Keratinocyte (primary cell): ENCODE results near the gene FES.

ENCODE experiments used
- CTCF ChIP-seq, 3 experiments: IDR thresholded peaks in 1 of 3; conservative IDR thresholded peaks in 1 of 3; optimal IDR thresholded peaks in 1 of 3; 2 replicates in 2 of 3; 3 replicates in 1 of 3; pipeline versions ENCODE3 to v1.5.1; 2011; ENCODE audit warnings: low read length in 3 of 3, mild to moderate bottlenecking in 3 of 3, moderate library complexity in 2 of 3, control low read depth in 1 of 3, inconsistent platforms in 1 of 3; ENCODE audit not compliant: insufficient read depth in 2 of 3; ENCODE audit errors: extremely low read depth in 1 of 3
- EZH2 ChIP-seq: IDR thresholded peaks from one replicate; pipeline ENCODE4 v1.6.1; 2012; ENCODE audit warnings: inconsistent platforms, mild to moderate bottlenecking, low read length, moderate library complexity

- TF ChIP-seq CTCF (optimal IDR thresholded peaks at IDR 0.05 in 1 of 3, IDR thresholded peaks at IDR 0.05 in 1 of 3, conservative IDR thresholded peaks at IDR 0.05 in 1 of 3; ENCODE audit: extremely low read depth in 1 of 3, insufficient read depth in 2 of 3, low read length in 3 of 3): no peak
- TF ChIP-seq EZH2: no peak
Measured at GRCh38 chr15:90873998-90874605, 10.2 kb upstream of the FES start.
